Endodermal cell (in vitro differentiated cells): ENCODE results near the gene CABLES2. TPM values are rescaled to one million over a fixed set of nuclear protein-coding genes. Genes with fewer than 3 reads are reported as not detected.

ENCODE experiments used
- DNase-seq: peaks from one replicate; pipeline ENCODE4 v3.0.0-alpha.2; 2017
- H3K27ac ChIP-seq: 2 replicates; pipeline ENCODE4 v1.5.1; 2013; ENCODE audit warnings: mild to moderate bottlenecking, low read depth, low read length, moderate library complexity
- H3K27me3 ChIP-seq: 2 replicates; pipeline ENCODE4 v1.6.1; 2013; ENCODE audit warnings: mild to moderate bottlenecking, low read length, moderate library complexity; ENCODE audit not compliant: insufficient read depth, control insufficient read depth, poor library complexity, severe bottlenecking
- H3K36me3 ChIP-seq: 2 replicates; pipeline ENCODE4 v1.7.0; 2013; ENCODE audit warnings: mild to moderate bottlenecking, low read length, moderate library complexity; ENCODE audit not compliant: control insufficient read depth, insufficient read depth
- H3K4me1 ChIP-seq: one replicate; pipeline ENCODE4 v1.7.0; 2013; ENCODE audit warnings: low read length; ENCODE audit not compliant: control insufficient read depth, insufficient read depth
- H3K4me3 ChIP-seq: 2 replicates; pipeline ENCODE4 v1.5.1; 2013; ENCODE audit warnings: mild to moderate bottlenecking, low read length, moderate library complexity
- H3K9ac ChIP-seq: 2 replicates; pipeline ENCODE4 v1.6.1; 2013; ENCODE audit warnings: mild to moderate bottlenecking, low read length, moderate library complexity; ENCODE audit not compliant: poor library complexity, severe bottlenecking; ENCODE audit errors: extremely low read depth
- H3K9me3 ChIP-seq: 2 replicates; pipeline ENCODE4 v1.6.1; 2013; ENCODE audit warnings: mild to moderate bottlenecking, low read length, moderate library complexity; ENCODE audit not compliant: control insufficient read depth
- H3K27ac Mint-ChIP-seq: 2 replicates; pipeline ENCODE4 v1.8.0; 2020; ENCODE audit warnings: mixed read lengths
- H3K27me3 Mint-ChIP-seq: 2 replicates; pipeline ENCODE4 v1.8.0; 2021; ENCODE audit warnings: mild to moderate bottlenecking, mixed read lengths; ENCODE audit not compliant: insufficient read depth
- H3K36me3 Mint-ChIP-seq: 2 replicates; pipeline ENCODE4 v1.8.0; 2020; ENCODE audit warnings: low read depth, mixed read lengths
- H3K4me1 Mint-ChIP-seq: 2 replicates; pipeline ENCODE4 v1.8.0; 2020; ENCODE audit warnings: mixed read lengths
- H3K4me3 Mint-ChIP-seq: 2 replicates; pipeline ENCODE4 v1.8.0; 2020; ENCODE audit warnings: mild to moderate bottlenecking, moderate library complexity, mixed read lengths
- H3K9me3 Mint-ChIP-seq: 2 replicates; pipeline ENCODE4 v1.8.0; 2020; ENCODE audit warnings: mild to moderate bottlenecking, mixed read lengths
- WGBS, 2 experiments: methylation state at CpG; one replicate each; pipeline versions ENCODE4 v1.1.5 to v1.1.7; 2013; ENCODE audit warnings: missing lambda C conversion rate in 2 of 2, mixed read lengths in 1 of 2; ENCODE audit not compliant: insufficient coverage in 1 of 2, insufficient read length in 1 of 2; 5-methylcytosine and 5-hydroxymethylcytosine counted together
- total RNA-seq, 2 donors: library from RNA; stranded (reverse); fragmentation: NEBNext Ultra II Directional in 1 of 2; extraction: Animal tissue kit (Norgen Biotek cat#: 25700) in 1 of 2; gene quantifications; 2 replicates in 1 of 2; 3 replicates in 1 of 2; pipeline ENCODE4 v1.2.1, GENCODE V29; 2021
- TF ChIP-seq, protein P1 (sequence below): fragments of 200-600 bp; sonication (generic); conservative IDR thresholded peaks from 2 replicates; pipeline ENCODE4 v1.5.0; 2021; ENCODE audit warnings: antibody characterized with exemption, mild to moderate bottlenecking

CABLES2 gene
- total RNA-seq, 2 donors from 2014 or later: 10.4 to 15.6 TPM

DNA sequence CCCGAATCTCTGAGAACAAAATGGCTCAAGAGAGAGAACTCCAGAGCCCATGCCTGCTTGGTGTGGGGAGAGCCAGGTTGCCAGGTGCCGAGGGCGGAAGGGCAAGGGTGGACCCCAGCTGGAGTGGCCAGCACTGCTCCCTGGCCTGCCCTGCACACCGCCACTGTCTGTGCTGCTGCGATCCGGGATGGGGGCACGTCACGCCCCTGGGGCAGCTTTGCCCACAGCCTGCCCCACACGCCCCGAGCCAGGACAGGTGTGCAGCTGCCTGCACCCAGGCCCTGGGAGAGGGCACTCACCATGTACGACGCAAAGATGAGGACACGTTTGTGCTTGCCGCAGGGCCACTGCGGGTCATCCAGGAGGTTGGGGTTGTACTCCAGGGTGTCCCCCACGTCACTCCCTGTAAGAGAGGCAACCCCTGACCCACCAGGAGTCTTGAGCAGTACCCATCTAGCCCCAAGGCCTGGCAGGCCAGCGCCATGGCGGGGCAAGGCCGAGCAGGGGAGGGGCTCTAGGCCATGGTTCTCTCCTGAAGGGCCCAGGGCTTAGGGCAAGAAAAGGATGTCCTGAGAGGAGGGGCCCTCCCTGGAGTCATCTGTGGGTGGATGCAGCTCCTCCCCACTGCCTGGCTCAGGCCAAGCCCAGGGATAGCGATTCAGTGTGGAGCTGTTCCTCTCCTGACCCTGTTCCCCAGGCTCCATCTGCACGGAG, 14.3 kb downstream of the CABLES2 start:
- Mint-ChIP-seq H3K4me3 (no peak overlapping the region), H3K27ac (no peak overlapping the region), H3K36me3 (peaks cover 29% of the 10 kb centered on the region), H3K9me3 (no peaks in the 10 kb centered on the region), H3K4me1 (peaks cover 8% of the 10 kb centered on the region), H3K27me3 (no peaks in the 10 kb centered on the region)
- no peak overlapping the region for H3K4me3 ChIP-seq
- no peak overlapping the region for H3K27ac ChIP-seq
- WGBS, 2 experiments: 82 to 95% methylated on average over 6 to 21 of the region's 21 CpGs
- no peaks in the 10 kb centered on the region for H3K4me1 ChIP-seq
- TF ChIP-seq, protein P1, sequence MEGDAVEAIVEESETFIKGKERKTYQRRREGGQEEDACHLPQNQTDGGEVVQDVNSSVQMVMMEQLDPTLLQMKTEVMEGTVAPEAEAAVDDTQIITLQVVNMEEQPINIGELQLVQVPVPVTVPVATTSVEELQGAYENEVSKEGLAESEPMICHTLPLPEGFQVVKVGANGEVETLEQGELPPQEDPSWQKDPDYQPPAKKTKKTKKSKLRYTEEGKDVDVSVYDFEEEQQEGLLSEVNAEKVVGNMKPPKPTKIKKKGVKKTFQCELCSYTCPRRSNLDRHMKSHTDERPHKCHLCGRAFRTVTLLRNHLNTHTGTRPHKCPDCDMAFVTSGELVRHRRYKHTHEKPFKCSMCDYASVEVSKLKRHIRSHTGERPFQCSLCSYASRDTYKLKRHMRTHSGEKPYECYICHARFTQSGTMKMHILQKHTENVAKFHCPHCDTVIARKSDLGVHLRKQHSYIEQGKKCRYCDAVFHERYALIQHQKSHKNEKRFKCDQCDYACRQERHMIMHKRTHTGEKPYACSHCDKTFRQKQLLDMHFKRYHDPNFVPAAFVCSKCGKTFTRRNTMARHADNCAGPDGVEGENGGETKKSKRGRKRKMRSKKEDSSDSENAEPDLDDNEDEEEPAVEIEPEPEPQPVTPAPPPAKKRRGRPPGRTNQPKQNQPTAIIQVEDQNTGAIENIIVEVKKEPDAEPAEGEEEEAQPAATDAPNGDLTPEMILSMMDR: no peak
- H3K9me3 ChIP-seq: no peaks in the 10 kb centered on the region
- no peak overlapping the region for H3K9ac ChIP-seq
- no peak for DNase-seq
- H3K36me3 ChIP-seq: peaks cover 29% of the 10 kb centered on the region
- no peaks in the 10 kb centered on the region for H3K27me3 ChIP-seq

DNA sequence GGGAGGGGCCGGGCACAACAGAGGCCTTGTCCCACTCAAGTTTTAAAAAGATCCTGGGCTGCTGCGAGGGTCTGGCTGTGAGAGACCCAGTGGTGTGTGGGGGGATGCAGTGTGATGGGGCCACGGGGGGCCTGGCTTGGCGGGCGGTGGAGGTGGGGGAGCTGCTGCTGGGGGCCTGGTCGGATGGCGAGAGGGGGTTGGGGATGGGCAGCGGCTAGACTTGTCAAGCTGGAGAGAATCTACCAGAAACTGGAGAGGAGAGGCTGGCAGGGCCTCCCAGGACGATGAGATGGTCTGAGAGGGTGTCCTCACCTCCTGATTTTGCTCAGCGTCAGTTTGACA, 15.0 kb downstream of the CABLES2 start:
- TF ChIP-seq, protein P1: no peak
- Histone ChIP-seq H3K9me3 (no peaks in the 10 kb centered on the region), H3K9ac (no peak overlapping the region), H3K27me3 (no peaks in the 10 kb centered on the region), H3K36me3 (peaks cover 30% of the 10 kb centered on the region), H3K4me1 (no peaks in the 10 kb centered on the region), H3K27ac (no peak overlapping the region), H3K4me3 (no peak overlapping the region)
- Mint-ChIP-seq H3K27me3 (no peaks in the 10 kb centered on the region), H3K4me1 (peaks cover 12% of the 10 kb centered on the region), H3K36me3 (peaks cover 31% of the 10 kb centered on the region), H3K27ac (no peak overlapping the region), H3K9me3 (no peaks in the 10 kb centered on the region), H3K4me3 (no peak overlapping the region)
- WGBS, 2 experiments: 74 to 93% methylated on average over 4 to 10 of the region's 10 CpGs
- no peak for DNase-seq

DNA sequence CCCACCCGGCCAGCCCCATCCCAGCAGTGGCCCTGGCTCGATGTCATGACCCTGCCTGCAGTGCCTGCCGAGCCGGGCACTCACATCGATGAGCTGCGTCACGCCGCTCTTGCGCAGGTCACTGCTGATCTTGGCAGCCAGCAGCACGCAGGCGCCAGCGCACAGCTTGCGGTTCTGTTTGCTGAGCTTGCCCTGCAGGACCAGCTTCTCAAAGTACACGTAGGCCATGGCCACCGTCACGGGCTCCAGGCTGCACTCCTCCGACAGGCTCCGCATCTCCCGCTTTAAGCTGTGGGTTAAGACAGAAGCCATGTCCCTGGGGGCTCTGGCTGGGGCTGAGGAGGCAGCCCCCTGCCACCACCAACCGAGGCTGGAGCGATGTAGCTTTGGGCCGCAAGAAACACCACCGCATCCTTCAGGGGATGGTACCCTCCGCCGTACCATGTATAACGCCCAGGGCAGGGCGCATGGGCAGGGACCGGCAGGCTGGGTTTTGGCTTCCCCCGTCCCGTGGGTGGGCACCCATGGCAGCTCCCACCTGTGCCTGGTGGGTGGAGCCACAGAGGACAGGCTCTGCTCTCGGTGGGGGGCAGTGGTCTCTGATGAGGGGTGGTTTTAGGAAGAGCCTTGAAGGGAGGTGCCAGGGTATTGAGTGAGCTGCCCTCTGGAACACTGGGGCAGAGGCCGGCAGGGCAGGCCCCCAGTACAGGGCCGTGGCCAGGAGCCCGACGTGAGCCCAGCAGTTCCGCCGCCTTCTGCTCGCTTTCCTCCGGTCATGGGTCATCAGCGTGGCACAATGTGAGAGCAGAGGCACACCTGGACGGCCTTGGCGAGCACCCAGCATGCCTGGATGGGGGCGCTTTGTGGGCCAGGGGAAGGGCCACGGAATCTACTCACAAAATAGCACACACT, 15.7 kb downstream of the CABLES2 start:
- TF ChIP-seq, protein P1: no peak
- Histone ChIP-seq H3K27ac (no peak overlapping the region), H3K36me3 (peaks cover 30% of the 10 kb centered on the region), H3K4me3 (no peak overlapping the region), H3K27me3 (no peaks in the 10 kb centered on the region), H3K9me3 (no peaks in the 10 kb centered on the region), H3K9ac (no peak overlapping the region), H3K4me1 (no peaks in the 10 kb centered on the region)
- H3K27me3 Mint-ChIP-seq: no peaks in the 10 kb centered on the region
- H3K4me3 Mint-ChIP-seq: no peak overlapping the region
- WGBS, 2 experiments: 95 to 100% methylated on average over 34 to 44 of the region's 44 CpGs
- no peak for DNase-seq
- H3K4me1 Mint-ChIP-seq: peaks cover 12% of the 10 kb centered on the region
- H3K27ac Mint-ChIP-seq: peak overlapping the region; percentile 58
- H3K36me3 Mint-ChIP-seq: peaks cover 31% of the 10 kb centered on the region
- no peaks in the 10 kb centered on the region for H3K9me3 Mint-ChIP-seq
